IMR-90 (cell line): ENCODE data around the gene NMNAT3. TPM values are rescaled to one million over a fixed set of nuclear protein-coding genes. Genes with fewer than 3 reads are reported as not detected.

ENCODE experiments used
- ATAC-seq: fragments of 200-7000 bp; cut with Tn5 transposase; 2 replicates; pipeline ENCODE4 v1.9.1; 2020; ENCODE audit warnings: low read depth, mild to moderate bottlenecking, moderate library complexity
- BruUV-seq: library from RNA; stranded (reverse); fragments of 400-500 nt; replicated peaks from 2 replicates; lab custom pipeline; 2021; lab: Mats Ljungman, UMichigan
- CTCF ChIA-PET: fragments of 300-600 bp; formaldehyde crosslinking; extraction: SDS; loops from one replicate; lab custom pipeline; 2021; ENCODE audit warnings: antibody characterized with exemption; lab: Yijun Ruan, JAX
- POLR2A ChIA-PET: fragments of 300-600 bp; sonication (Branson Sonifier 250); formaldehyde crosslinking; loops from one replicate; lab custom pipeline; 2022; ENCODE audit warnings: antibody characterized with exemption; ENCODE audit not compliant: unreplicated experiment; lab: Charles Lee
- DNase-seq: peaks from one replicate; pipeline ENCODE4 v3.0.0; 2013
- H2AFZ ChIP-seq: replicated peaks from 2 replicates; pipeline ENCODE3; 2013; ENCODE audit warnings: low read length, mild to moderate bottlenecking; ENCODE audit not compliant: poor library complexity
- H2AK5ac ChIP-seq: 2 replicates; pipeline ENCODE4 v1.6.1; 2013; ENCODE audit warnings: low read depth, low read length, inconsistent platforms
- H2AK9ac ChIP-seq: replicated peaks from 2 replicates; pipeline ENCODE3; 2013; ENCODE audit warnings: mild to moderate bottlenecking, low read depth, low read length, moderate library complexity; ENCODE audit not compliant: poor library complexity
- H2BK120ac ChIP-seq: 2 replicates; pipeline ENCODE4 v1.6.1; 2013; ENCODE audit warnings: low read depth, low read length, inconsistent platforms
- H2BK15ac ChIP-seq: 3 replicates; pipeline ENCODE4 v1.6.1; 2013; ENCODE audit warnings: low read depth, low read length, inconsistent platforms
- H2BK20ac ChIP-seq: 2 replicates; pipeline ENCODE4 v1.6.1; 2013; ENCODE audit warnings: low read depth, mild to moderate bottlenecking, inconsistent platforms, low read length, moderate library complexity
- H2BK5ac ChIP-seq: 2 replicates; pipeline ENCODE4 v1.6.1; 2013; ENCODE audit warnings: mild to moderate bottlenecking, low read depth, low read length, inconsistent platforms; ENCODE audit not compliant: poor library complexity, severe bottlenecking
- H3K14ac ChIP-seq: replicated peaks from 2 replicates; pipeline ENCODE4 v1.6.1; 2013; ENCODE audit warnings: low read depth, low read length, inconsistent platforms
- H3K18ac ChIP-seq: 2 replicates; pipeline ENCODE4 v1.6.1; 2013; ENCODE audit warnings: low read depth, low read length, control low read depth
- H3K23ac ChIP-seq: 2 replicates; pipeline ENCODE4 v1.6.1; 2013; ENCODE audit warnings: low read depth, low read length, inconsistent platforms
- H3K27ac ChIP-seq: 2 replicates; pipeline ENCODE4 v1.5.1; 2013; ENCODE audit warnings: mild to moderate bottlenecking, control low read depth, low read length; ENCODE audit not compliant: insufficient read depth
- H3K27me3 ChIP-seq: 2 replicates; pipeline ENCODE4 v1.6.1; 2013; ENCODE audit warnings: low read length; ENCODE audit not compliant: control insufficient read depth, insufficient read depth
- H3K36me3 ChIP-seq: 2 replicates; pipeline ENCODE4 v1.6.1; 2013; ENCODE audit warnings: low read length, mixed read lengths; ENCODE audit not compliant: control insufficient read depth, insufficient read depth
- H3K4ac ChIP-seq: 2 replicates; pipeline ENCODE4 v1.6.1; 2013; ENCODE audit warnings: low read depth, low read length, inconsistent platforms
- H3K4me1 ChIP-seq: 2 replicates; pipeline ENCODE4 v1.6.1; 2013; ENCODE audit warnings: low read length, mixed read lengths; ENCODE audit not compliant: control insufficient read depth, insufficient read depth
- H3K4me2 ChIP-seq: 2 replicates; pipeline ENCODE4 v1.6.1; 2013; ENCODE audit warnings: low read depth, mild to moderate bottlenecking, control low read depth, low read length, moderate library complexity
- H3K4me3 ChIP-seq: 2 replicates; pipeline ENCODE4 v1.5.1; 2013; ENCODE audit warnings: low read depth, mild to moderate bottlenecking, control low read depth, low read length, moderate library complexity; ENCODE audit not compliant: insufficient read depth
- H3K56ac ChIP-seq: 2 replicates; pipeline ENCODE4 v1.6.1; 2013; ENCODE audit warnings: low read length, inconsistent platforms; ENCODE audit not compliant: insufficient read depth; ENCODE audit errors: extremely low read depth
- H3K79me1 ChIP-seq, 2 experiments: 2 replicates each; pipeline ENCODE4 v1.6.1; 2013; ENCODE audit warnings: low read length in 2 of 2, inconsistent platforms in 1 of 2, low read depth in 1 of 2
- H3K9ac ChIP-seq: 2 replicates; pipeline ENCODE4 v1.6.1; 2013; ENCODE audit warnings: low read depth, low read length, control low read depth
- H3K9me1 ChIP-seq: 2 replicates; pipeline ENCODE4 v1.6.1; 2013; ENCODE audit warnings: low read length, inconsistent platforms; ENCODE audit not compliant: insufficient read depth
- H3K9me3 ChIP-seq: 2 replicates; pipeline ENCODE4 v1.6.1; 2013; ENCODE audit warnings: low read length; ENCODE audit not compliant: control insufficient read depth, insufficient read depth
- H4K20me1 ChIP-seq: 2 replicates; pipeline ENCODE4 v1.6.1; 2013; ENCODE audit warnings: low read length, inconsistent platforms; ENCODE audit not compliant: insufficient read depth
- H4K5ac ChIP-seq: 2 replicates; pipeline ENCODE4 v1.6.1; 2013; ENCODE audit warnings: mild to moderate bottlenecking, low read depth, low read length, control low read depth
- H4K8ac ChIP-seq, 2 experiments: 2 replicates each; pipeline ENCODE4 v1.6.1; 2013; ENCODE audit warnings: low read depth in 2 of 2, low read length in 2 of 2, control low read depth in 1 of 2, inconsistent platforms in 1 of 2
- H4K91ac ChIP-seq: 2 replicates; pipeline ENCODE4 v1.6.1; 2013; ENCODE audit warnings: low read depth, low read length, inconsistent platforms; ENCODE audit not compliant: insufficient read depth
- CEBPB ChIP-seq: IDR thresholded peaks from 2 replicates; pipeline ENCODE4 v1.6.1; 2012; ENCODE audit warnings: low read depth, low read length, improper control_type of control experiment
- CHD1 ChIP-seq: IDR thresholded peaks from 2 replicates; pipeline ENCODE4 v1.6.1; 2012; ENCODE audit warnings: low read depth, low read length, improper control_type of control experiment
- FOS ChIP-seq: fragments of 150-350 bp; IDR thresholded peaks from 2 replicates; pipeline ENCODE4 v1.6.1; 2016; ENCODE audit warnings: low read depth, low read length
- SMC3 ChIP-seq: fragments of 150-350 bp; IDR thresholded peaks from 2 replicates; pipeline ENCODE4 v1.6.1; 2016; ENCODE audit warnings: low read depth, mild to moderate bottlenecking, antibody characterized with exemption, low read length, moderate library complexity
- WGBS, 2 experiments: methylation state at CpG; one replicate each; pipeline versions ENCODE4 v1.1.5 to v1.1.7; 2013; ENCODE audit warnings: missing lambda C conversion rate in 2 of 2; ENCODE audit not compliant: insufficient read length in 1 of 2; ENCODE audit errors: extremely low coverage in 2 of 2; 5-methylcytosine and 5-hydroxymethylcytosine counted together
- dilution Hi-C: fragments of 300-500 bp; cut with HindIII; formaldehyde crosslinking; loops from one replicate; pipeline ENCODE4 v1.14.3; 2018; ENCODE audit warnings: low sequenced_read_pairs; ENCODE audit not compliant: unreplicated experiment
- in situ Hi-C: fragments of 300-500 bp; cut with MboI; formaldehyde crosslinking; loops from 3 replicates; pipeline ENCODE4 v1.14.3; 2019; ENCODE audit warnings: low sequenced_read_pairs, inconsistent platforms, mixed read lengths
- intact Hi-C: fragments of 100-400 bp; cut with micrococcal nuclease; formaldehyde crosslinking; loops from 2 replicates; pipeline ENCODE4 v1.10.0; 2022
- polyA plus RNA-seq, 3 experiments: library from polyadenylated mRNA; depleted of rRNA; stranded (reverse); fragments of >200 nt; gene quantifications; 2 replicates each; pipeline ENCODE4 v1.2.3, GENCODE V29; 2012; ENCODE audit warnings: low replicate concordance in 1 of 3
- total RNA-seq: library from RNA; depleted of rRNA; stranded (reverse); fragments of >200 nt; gene quantifications from 2 replicates; pipeline ENCODE4 v1.2.3, GENCODE V29; 2012
- TF ChIP-seq, protein P1 (sequence below): fragments of 150-350 bp; IDR thresholded peaks from 2 replicates; pipeline ENCODE4 v1.6.1; 2016; ENCODE audit warnings: low read depth, mild to moderate bottlenecking, low read length, moderate library complexity, borderline replicate concordance

The NMNAT3 gene
- total and polyA plus RNA-seq, 2 of the 4 experiments (the other 2 are of a cell fraction), result 0.12 to 0.36 TPM

DNA sequence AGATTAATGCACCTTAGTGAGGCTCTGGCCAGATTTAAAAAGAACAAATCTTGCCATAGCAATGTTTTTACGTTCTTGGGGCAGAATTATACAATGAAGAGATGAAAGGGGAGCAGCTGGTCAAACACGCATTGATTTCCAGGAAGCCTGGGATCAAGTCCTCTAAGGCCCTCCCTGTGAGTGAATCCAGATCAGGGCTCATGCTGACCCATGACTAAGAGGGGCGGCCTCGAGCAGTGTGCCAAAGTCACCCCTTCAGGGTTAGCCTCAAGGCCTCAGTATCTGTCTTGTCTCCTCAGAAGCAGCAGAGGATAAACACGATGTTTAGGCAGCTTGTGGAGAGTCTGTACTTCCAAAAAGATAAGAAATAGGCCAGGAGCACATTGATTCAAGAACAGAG lies 129.0 kb downstream of the NMNAT3 start:
- Histone ChIP-seq H3K9me1 (no peaks in the 10 kb centered on the region), H3K27ac (no peak overlapping the region), H3K4me1 (no peaks in the 10 kb centered on the region), H3K9me3 (no peaks in the 10 kb centered on the region), H4K91ac (no peak overlapping the region), H2BK120ac (no peak overlapping the region), H3K4ac (no peak overlapping the region), H3K18ac (no peak overlapping the region), H2AFZ (no peak overlapping the region), H2BK5ac (no peak overlapping the region), H3K14ac (no peak overlapping the region), H4K20me1 (no peaks in the 10 kb centered on the region), H2AK9ac (no peak overlapping the region), H2BK15ac (no peak overlapping the region), H3K27me3 (peaks cover 2% of the 10 kb centered on the region), H3K36me3 (no peaks in the 10 kb centered on the region), H3K79me1 (no peaks in the 10 kb centered on the region), H4K5ac (no peak overlapping the region), H2BK20ac (no peak overlapping the region), H3K23ac (no peak overlapping the region), H3K4me3 (no peak overlapping the region), H3K9ac (no peak overlapping the region), H2AK5ac (no peak overlapping the region), H3K4me2 (no peak overlapping the region), H4K8ac (no peak overlapping the region), H3K56ac (no peak overlapping the region)
- 22% methylated on average over 2 of the region's 5 CpGs; no CpG with 5 or more reads in 1 of the 2 experiments for WGBS, 2 experiments
- TF ChIP-seq SMC3 (no peak), CEBPB (no peak), CHD1 (no peak), FOS (no peak)
- TF ChIP-seq, protein P1, sequence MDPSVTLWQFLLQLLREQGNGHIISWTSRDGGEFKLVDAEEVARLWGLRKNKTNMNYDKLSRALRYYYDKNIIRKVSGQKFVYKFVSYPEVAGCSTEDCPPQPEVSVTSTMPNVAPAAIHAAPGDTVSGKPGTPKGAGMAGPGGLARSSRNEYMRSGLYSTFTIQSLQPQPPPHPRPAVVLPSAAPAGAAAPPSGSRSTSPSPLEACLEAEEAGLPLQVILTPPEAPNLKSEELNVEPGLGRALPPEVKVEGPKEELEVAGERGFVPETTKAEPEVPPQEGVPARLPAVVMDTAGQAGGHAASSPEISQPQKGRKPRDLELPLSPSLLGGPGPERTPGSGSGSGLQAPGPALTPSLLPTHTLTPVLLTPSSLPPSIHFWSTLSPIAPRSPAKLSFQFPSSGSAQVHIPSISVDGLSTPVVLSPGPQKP, result no peak
- in situ Hi-C loops, result no loop called here
- ChIA-PET POLR2A (no interaction called here), CTCF (interaction anchor here (0.6 kb wide), 1 partner anchor 147 kb away, joined by 3 read pairs; no protein-coding TSS in a partner anchor)
- DNase-seq, result no peak
- dilution Hi-C loops, result no loop called here
- intact Hi-C loops, result no loop called here
- no TSS peak for BruUV-seq
- no peak for ATAC-seq
